ENCODE data around the gene SHC3. TPM values are rescaled to one million over a fixed set of nuclear protein-coding genes. Genes with fewer than 3 reads are reported as not detected.

The SHC3 gene
- total and polyA plus RNA-seq, 2 donors (not counting 1 experiment from before 2014, with no cell fraction given) = 1.7 to 16.2 TPM

GRCh38 chr9:89185980-89186379, 7.4 kb upstream of the SHC3 start:
- Histone ChIP-seq H4K20me1 (ENCODE audit: control insufficient read depth, extremely low read depth, insufficient read depth, low read length) (no peaks in the 10 kb centered on the region), H3K9ac (ENCODE audit: insufficient read depth, low read length) (no peak overlapping the region), H3K27ac (ENCODE audit: insufficient read depth, low read length) (no peak overlapping the region), H3K4me1 (ENCODE audit: control insufficient read depth, extremely low read depth, insufficient read depth, low read length) (no peaks in the 10 kb centered on the region), H3K9me3 (ENCODE audit: control insufficient read depth, insufficient read depth, low read depth, low read length) (no peaks in the 10 kb centered on the region), H2AFZ (ENCODE audit: low read length) (no peak overlapping the region), H3K4me2 (ENCODE audit: extremely low read depth, insufficient read depth, low read length) (no peak overlapping the region), H3K27me3 (ENCODE audit: control insufficient read depth, insufficient read depth, low read length) (no peaks in the 10 kb centered on the region), H3K4me3 (replicated peaks in 1 of 4; ENCODE audit: control extremely low read depth in 1 of 4, insufficient read depth in 1 of 4, low read depth in 3 of 4, low read length in 4 of 4) (no peak overlapping the region), H3K36me3 (ENCODE audit: control insufficient read depth, insufficient read depth, low read length) (no peaks in the 10 kb centered on the region), H3K79me2 (ENCODE audit: control insufficient read depth, insufficient read depth, low read length) (no peaks in the 10 kb centered on the region)
- no peak for TF ChIP-seq EZH2 (IDR thresholded peaks at IDR 0.05; ENCODE audit: low read length, missing control alignments)
- no peak for TF ChIP-seq CTCF (conservative IDR thresholded peaks at IDR 0.05 in 1 of 2, IDR thresholded peaks at IDR 0.05 in 1 of 2; ENCODE audit: low read depth in 1 of 2, low read length in 2 of 2)
- DNase-seq (ENCODE audit: low read depth in 2 of 2) = peak in 1 of 2 donors; percentile 16

GRCh38 chr9:89183146-89183545, 4.5 kb upstream of the SHC3 start:
- no peak overlapping the region for H3K4me3 ChIP-seq (replicated peaks in 1 of 4; ENCODE audit: control extremely low read depth in 1 of 4, insufficient read depth in 1 of 4, low read depth in 3 of 4, low read length in 4 of 4)
- H3K9ac ChIP-seq (ENCODE audit: insufficient read depth, low read length) = no peak overlapping the region
- TF ChIP-seq EZH2 (IDR thresholded peaks at IDR 0.05; ENCODE audit: low read length, missing control alignments) (no peak), CTCF (conservative IDR thresholded peaks at IDR 0.05 in 1 of 2, IDR thresholded peaks at IDR 0.05 in 1 of 2; ENCODE audit: low read depth in 1 of 2, low read length in 2 of 2) (peak in 1 of 2 donors; percentile 1)
- H3K27ac ChIP-seq (ENCODE audit: insufficient read depth, low read length) = no peak overlapping the region
- H3K4me2 ChIP-seq (ENCODE audit: extremely low read depth, insufficient read depth, low read length) = no peak overlapping the region
- H4K20me1 ChIP-seq (ENCODE audit: control insufficient read depth, extremely low read depth, insufficient read depth, low read length) = no peaks in the 10 kb centered on the region
- DNase-seq (ENCODE audit: low read depth in 2 of 2) = no peak
- H2AFZ ChIP-seq (ENCODE audit: low read length) = no peak overlapping the region
- H3K4me1 ChIP-seq (ENCODE audit: control insufficient read depth, extremely low read depth, insufficient read depth, low read length) = peaks cover 10% of the 10 kb centered on the region
- no peaks in the 10 kb centered on the region for H3K79me2 ChIP-seq (ENCODE audit: control insufficient read depth, insufficient read depth, low read length)
- no peaks in the 10 kb centered on the region for H3K27me3 ChIP-seq (ENCODE audit: control insufficient read depth, insufficient read depth, low read length)
- H3K36me3 ChIP-seq (ENCODE audit: control insufficient read depth, insufficient read depth, low read length) = no peaks in the 10 kb centered on the region
- no peaks in the 10 kb centered on the region for H3K9me3 ChIP-seq (ENCODE audit: control insufficient read depth, insufficient read depth, low read depth, low read length)

- no peaks in the 10 kb centered on the region for H3K27me3 ChIP-seq (ENCODE audit: control insufficient read depth, insufficient read depth, low read length)
- H3K4me2 ChIP-seq (ENCODE audit: extremely low read depth, insufficient read depth, low read length) = no peak overlapping the region
- H3K79me2 ChIP-seq (ENCODE audit: control insufficient read depth, insufficient read depth, low read length) = peaks cover 3% of the 10 kb centered on the region
- DNase-seq (ENCODE audit: low read depth in 2 of 2) = no peak
- no peak for TF ChIP-seq EZH2 (IDR thresholded peaks at IDR 0.05; ENCODE audit: low read length, missing control alignments)
- H2AFZ ChIP-seq (ENCODE audit: low read length) = no peak overlapping the region
- no peak overlapping the region for H3K9ac ChIP-seq (ENCODE audit: insufficient read depth, low read length)
- H3K27ac ChIP-seq (ENCODE audit: insufficient read depth, low read length) = no peak overlapping the region
- H3K4me3 ChIP-seq (replicated peaks in 1 of 4; ENCODE audit: control extremely low read depth in 1 of 4, insufficient read depth in 1 of 4, low read depth in 3 of 4, low read length in 4 of 4) = no peak overlapping the region
- H4K20me1 ChIP-seq (ENCODE audit: control insufficient read depth, extremely low read depth, insufficient read depth, low read length) = no peaks in the 10 kb centered on the region
- H3K9me3 ChIP-seq (ENCODE audit: control insufficient read depth, insufficient read depth, low read depth, low read length) = no peaks in the 10 kb centered on the region
- H3K4me1 ChIP-seq (ENCODE audit: control insufficient read depth, extremely low read depth, insufficient read depth, low read length) = peaks cover 10% of the 10 kb centered on the region
- no peaks in the 10 kb centered on the region for H3K36me3 ChIP-seq (ENCODE audit: control insufficient read depth, insufficient read depth, low read length)
Observed at GRCh38 chr9:89182369-89182768, 3.8 kb upstream of the SHC3 start.
